ENCODE measurements around the gene AIF1L. TPM values are rescaled to one million over a fixed set of nuclear protein-coding genes. Genes with fewer than 3 reads are reported as not detected.

The AIF1L gene
- polyA plus RNA-seq, 1 experiment: 0.05 TPM

DNA sequence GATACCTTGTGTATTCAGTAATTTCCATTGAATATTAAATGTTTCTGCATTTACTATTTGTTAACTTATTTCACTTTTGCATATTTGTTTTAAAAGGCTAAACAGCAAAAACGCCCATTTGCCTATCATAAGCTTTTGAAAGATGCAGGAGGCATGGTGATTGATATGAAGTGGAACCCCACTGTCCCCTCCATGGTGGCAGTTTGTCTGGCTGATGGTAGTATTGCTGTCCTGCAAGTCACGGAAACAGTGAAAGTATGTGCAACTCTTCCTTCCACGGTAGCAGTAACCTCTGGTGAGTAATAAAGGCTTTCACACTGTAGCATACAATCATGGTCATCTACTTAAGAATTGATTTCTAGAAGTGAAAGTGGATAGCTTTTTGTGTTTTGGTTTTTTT is 32.9 kb downstream of the AIF1L start:
- DNase-seq (ENCODE audit: low read depth): no peak
- H3K36me3 ChIP-seq (ENCODE audit: control insufficient read depth, insufficient read depth, low read length): peaks cover 13% of the 10 kb centered on the region
- ChIA-PET POLR2A (no interaction called here), CTCF (no interaction called here)
- no peaks in the 10 kb centered on the region for H3K27me3 ChIP-seq (ENCODE audit: control insufficient read depth, insufficient read depth, low read length)
- TF ChIP-seq, protein P1, sequence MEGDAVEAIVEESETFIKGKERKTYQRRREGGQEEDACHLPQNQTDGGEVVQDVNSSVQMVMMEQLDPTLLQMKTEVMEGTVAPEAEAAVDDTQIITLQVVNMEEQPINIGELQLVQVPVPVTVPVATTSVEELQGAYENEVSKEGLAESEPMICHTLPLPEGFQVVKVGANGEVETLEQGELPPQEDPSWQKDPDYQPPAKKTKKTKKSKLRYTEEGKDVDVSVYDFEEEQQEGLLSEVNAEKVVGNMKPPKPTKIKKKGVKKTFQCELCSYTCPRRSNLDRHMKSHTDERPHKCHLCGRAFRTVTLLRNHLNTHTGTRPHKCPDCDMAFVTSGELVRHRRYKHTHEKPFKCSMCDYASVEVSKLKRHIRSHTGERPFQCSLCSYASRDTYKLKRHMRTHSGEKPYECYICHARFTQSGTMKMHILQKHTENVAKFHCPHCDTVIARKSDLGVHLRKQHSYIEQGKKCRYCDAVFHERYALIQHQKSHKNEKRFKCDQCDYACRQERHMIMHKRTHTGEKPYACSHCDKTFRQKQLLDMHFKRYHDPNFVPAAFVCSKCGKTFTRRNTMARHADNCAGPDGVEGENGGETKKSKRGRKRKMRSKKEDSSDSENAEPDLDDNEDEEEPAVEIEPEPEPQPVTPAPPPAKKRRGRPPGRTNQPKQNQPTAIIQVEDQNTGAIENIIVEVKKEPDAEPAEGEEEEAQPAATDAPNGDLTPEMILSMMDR (IDR thresholded peaks at IDR 0.05; ENCODE audit: insufficient read depth, low read depth, low read length): no peak
- no peak overlapping the region for H3K4me3 ChIP-seq (ENCODE audit: low read depth, low read length)

DNA sequence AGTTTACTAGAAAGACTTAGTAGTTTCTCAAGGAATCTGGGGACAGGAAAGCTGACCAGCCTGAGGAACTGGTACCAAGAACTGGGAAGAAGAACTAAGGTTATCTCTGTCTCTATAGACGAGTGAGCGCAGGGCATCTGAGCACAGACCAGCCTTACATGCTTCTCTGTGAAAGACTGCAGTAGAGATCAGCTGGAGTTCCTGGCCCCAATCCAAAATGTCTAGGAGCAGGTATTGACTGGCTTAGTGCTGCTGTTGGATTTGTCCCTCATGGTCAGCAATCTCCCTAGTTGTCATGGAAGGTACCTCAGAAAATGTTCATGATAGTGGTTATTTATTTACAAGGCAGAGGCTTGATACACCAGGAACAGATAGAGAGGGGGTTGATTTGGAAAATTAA is 42.3 kb downstream of the AIF1L start:
- ChIA-PET CTCF (interaction anchor here (0.9 to 1.4 kb wide), 2 partner anchors 14 to 198 kb away, joined by 3 to 5 read pairs; no protein-coding TSS in a partner anchor), POLR2A (no interaction called here)
- Histone ChIP-seq H3K4me3 (ENCODE audit: low read depth, low read length) (no peak overlapping the region), H3K36me3 (ENCODE audit: control insufficient read depth, insufficient read depth, low read length) (peaks cover 26% of the 10 kb centered on the region), H3K27me3 (ENCODE audit: control insufficient read depth, insufficient read depth, low read length) (no peaks in the 10 kb centered on the region)
- no peak for DNase-seq (ENCODE audit: low read depth)
- TF ChIP-seq, protein P1 (IDR thresholded peaks at IDR 0.05; ENCODE audit: insufficient read depth, low read depth, low read length): no peak

DNA sequence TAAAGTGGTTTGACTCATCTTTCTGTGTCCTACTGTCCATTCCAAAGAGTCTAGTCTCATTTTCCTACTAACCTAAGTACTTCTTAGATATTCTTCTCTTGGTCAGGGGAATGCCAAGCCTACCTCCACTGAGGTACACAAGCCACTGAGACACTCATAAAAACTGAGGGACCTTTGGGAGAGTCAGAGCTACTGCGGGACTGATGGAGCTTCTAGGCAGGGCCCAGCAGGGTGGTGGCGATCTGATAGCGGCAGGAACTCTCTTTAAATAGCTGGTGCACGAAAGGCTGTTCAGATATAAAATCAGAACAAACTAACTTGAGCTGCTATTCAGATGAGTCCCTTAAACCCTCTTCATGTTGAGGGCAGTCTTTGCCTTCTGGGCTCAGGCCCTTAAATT is 43.8 kb downstream of the AIF1L start:
- TF ChIP-seq, protein P1 (IDR thresholded peaks at IDR 0.05; ENCODE audit: insufficient read depth, low read depth, low read length): no peak
- POLR2A ChIA-PET: no interaction called here
- CTCF ChIA-PET: interaction anchor here (1.4 kb wide), 1 partner anchor 12 kb away, joined by 5 read pairs; no protein-coding TSS in a partner anchor
- Histone ChIP-seq H3K36me3 (ENCODE audit: control insufficient read depth, insufficient read depth, low read length) (peaks cover 27% of the 10 kb centered on the region), H3K4me3 (ENCODE audit: low read depth, low read length) (no peak overlapping the region), H3K27me3 (ENCODE audit: control insufficient read depth, insufficient read depth, low read length) (no peaks in the 10 kb centered on the region)
- DNase-seq (ENCODE audit: low read depth): no peak

DNA sequence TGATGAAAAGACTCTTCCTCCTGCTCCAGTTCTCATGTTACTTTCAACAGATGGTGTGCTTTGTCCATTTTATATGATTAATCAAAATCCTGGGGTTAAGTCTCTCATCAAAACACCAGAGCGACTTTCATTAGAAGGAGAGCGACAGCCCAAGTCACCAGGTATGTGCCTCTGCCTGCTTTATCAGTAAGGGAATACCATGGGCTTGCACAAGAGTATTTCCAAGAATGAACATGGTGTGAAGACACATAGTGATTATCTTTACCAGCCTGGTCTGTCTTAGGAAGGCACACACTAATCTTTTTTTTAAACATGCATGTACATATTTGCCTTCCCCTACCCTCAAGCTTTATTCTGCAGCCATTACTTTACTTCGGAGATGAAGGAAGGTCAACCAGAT is 44.2 kb downstream of the AIF1L start:
- Histone ChIP-seq H3K27me3 (ENCODE audit: control insufficient read depth, insufficient read depth, low read length) (no peaks in the 10 kb centered on the region), H3K4me3 (ENCODE audit: low read depth, low read length) (no peak overlapping the region), H3K36me3 (ENCODE audit: control insufficient read depth, insufficient read depth, low read length) (peaks cover 26% of the 10 kb centered on the region)
- ChIA-PET CTCF (no interaction called here), POLR2A (no interaction called here)
- TF ChIP-seq, protein P1 (IDR thresholded peaks at IDR 0.05; ENCODE audit: insufficient read depth, low read depth, low read length): no peak
- no peak for DNase-seq (ENCODE audit: low read depth)

DNA sequence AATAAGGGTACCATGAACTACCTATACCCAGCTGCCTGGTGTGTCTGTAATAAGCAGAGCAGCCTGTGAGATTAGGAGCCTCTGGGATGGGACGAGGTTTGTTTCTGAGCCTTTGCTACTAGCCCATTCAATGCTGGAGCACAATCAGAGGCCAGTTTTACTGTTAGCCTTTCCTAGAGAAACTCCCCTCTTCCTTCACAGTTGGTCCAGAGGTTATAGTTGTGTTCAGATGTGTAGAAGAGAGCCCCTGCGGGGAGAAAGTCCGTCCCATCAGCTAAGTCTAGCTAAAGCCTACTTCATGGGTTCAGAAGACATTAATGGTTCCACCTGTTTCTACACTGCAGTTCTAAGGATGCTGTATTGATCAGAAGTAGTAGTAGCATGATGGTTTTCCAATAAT is 45.8 kb downstream of the AIF1L start:
- Histone ChIP-seq H3K36me3 (ENCODE audit: control insufficient read depth, insufficient read depth, low read length) (peaks cover 25% of the 10 kb centered on the region), H3K4me3 (ENCODE audit: low read depth, low read length) (no peak overlapping the region), H3K27me3 (ENCODE audit: control insufficient read depth, insufficient read depth, low read length) (no peaks in the 10 kb centered on the region)
- ChIA-PET POLR2A (no interaction called here), CTCF (interaction anchor here (1.4 kb wide), 1 partner anchor 9 kb away, joined by 6 read pairs; no protein-coding TSS in a partner anchor)
- no peak for DNase-seq (ENCODE audit: low read depth)
- TF ChIP-seq, protein P1 (IDR thresholded peaks at IDR 0.05; ENCODE audit: insufficient read depth, low read depth, low read length): no peak
